K562 (cell line): ENCODE measurements around the gene TXNRD2. TPM values are rescaled to one million over a fixed set of nuclear protein-coding genes. Genes with fewer than 3 reads are reported as not detected.

Experiments
- ATF7 ChIP-seq: fragments of 450-650 bp; IDR thresholded peaks from 2 replicates; pipeline ENCODE4 v1.7.1; 2014; ENCODE audit warnings: mild to moderate bottlenecking, moderate library complexity
- HDGF ChIP-seq: fragments of 450-650 bp; IDR thresholded peaks from 2 replicates; pipeline ENCODE4 v1.6.1; 2016
- KDM5B ChIP-seq: fragments of 200-600 bp; sonication (generic); IDR thresholded peaks from 2 replicates; pipeline ENCODE4 v1.6.1; 2012; ENCODE audit warnings: low read depth, mild to moderate bottlenecking, moderate library complexity, low read length, control low read depth, inconsistent platforms; ENCODE audit not compliant: insufficient replicate concordance
- KLF6 ChIP-seq: fragments of 250-450 bp; sonication (Bioruptor Pico); IDR thresholded peaks from 2 replicates; pipeline ENCODE4 v1.4.0; 2020; ENCODE audit warnings: mild to moderate bottlenecking, moderate library complexity, borderline replicate concordance
- MGA ChIP-seq: fragments of 450-650 bp; IDR thresholded peaks from 2 replicates; pipeline ENCODE4 v1.6.1; 2016; ENCODE audit warnings: mild to moderate bottlenecking, moderate library complexity
- ZKSCAN8 ChIP-seq: fragments of 200-800 bp; sonication (Bioruptor generic); IDR thresholded peaks from 2 replicates; pipeline ENCODE4 v1.6.1; 2016; ENCODE audit warnings: missing genetic modification characterization, missing compliant biosample characterization
- polyA plus RNA-seq, 8 experiments: library from polyadenylated mRNA; depleted of rRNA in 4 of 8; stranded (reverse) in 5 of 8; unstranded in 3 of 8; fragments of >200 nt; fragmentation: Nextera tagmentation in 2 of 8; fragmentation: Illumina TruSeq in 1 of 8; extraction: Ambion mirVana in 2 of 8; extraction: Trizol in 1 of 8; gene quantifications; 2 replicates each; pipeline versions ENCODE4 v1.2.1 to v1.2.3, GENCODE V29; 2011 to 2014; ENCODE audit warnings: inconsistent platforms in 1 of 8, missing spikeins in 1 of 8
- total RNA-seq, 7 experiments: library from RNA; depleted of rRNA in 6 of 7; stranded (reverse); fragments of >200 nt in 6 of 7; fragmentation: Illumina TruSeq in 2 of 7; extraction: Trizol in 2 of 7; gene quantifications; 2 replicates each; pipeline versions ENCODE4 v1.2.1 to v1.2.3, GENCODE V29; 2011 to 2021; ENCODE audit warnings: low replicate concordance in 1 of 7
- TF ChIP-seq, protein P1 (sequence below): sonication (generic); formaldehyde crosslinking; IDR thresholded peaks from 2 replicates; pipeline ENCODE4 v1.8.0; 2023; ENCODE audit warnings: missing genetic modification reagents, mild to moderate bottlenecking, borderline replicate concordance

The TXNRD2 gene
- total and polyA plus RNA-seq, 9 of the 15 experiments (the other 6 are each of a cell fraction or from before 2014, with no cell fraction given) = 3.3 to 80.2 (median 49.4) TPM

DNA sequence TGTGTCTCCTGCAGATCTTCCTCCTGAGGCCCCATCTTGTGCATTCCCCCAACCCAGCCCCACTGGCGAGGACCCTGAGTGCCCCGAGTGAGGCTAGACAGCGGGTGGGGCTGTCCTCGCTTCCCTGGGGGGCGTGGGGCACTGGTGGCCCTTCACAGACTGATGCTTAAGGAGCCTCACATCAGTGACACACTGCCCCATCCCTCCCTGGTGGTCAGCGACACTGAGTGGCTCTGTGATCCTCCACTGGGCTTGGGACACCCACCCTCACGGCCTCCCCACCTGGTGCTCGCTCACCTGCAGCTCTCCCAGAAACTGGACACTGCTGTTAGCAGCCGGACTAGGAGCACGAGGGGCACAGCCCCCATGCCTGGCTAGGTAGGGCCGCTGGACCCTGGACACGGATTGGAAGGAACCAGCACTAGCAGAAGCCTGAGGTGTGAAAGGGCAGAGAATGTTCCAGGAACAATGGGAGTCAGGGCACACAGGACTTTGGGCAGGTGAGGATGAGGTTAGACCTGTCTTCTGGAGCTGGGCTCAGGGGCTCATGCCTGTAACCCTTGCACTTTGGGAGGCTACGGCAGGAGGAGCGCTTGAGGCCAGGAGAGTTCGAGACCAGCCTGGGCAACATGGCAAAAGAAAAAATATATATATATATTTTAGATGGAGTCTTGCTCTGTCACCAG lies 23.2 kb upstream of the TXNRD2 start (continued):
- TF ChIP-seq MGA = no peak
- TF ChIP-seq KDM5B = peak; percentile 21
- TF ChIP-seq KLF6 (CRISPR knock-in tag) = no peak
- no peak for TF ChIP-seq ZKSCAN8 (CRISPR knock-in tag)
- TF ChIP-seq ATF7 = no peak
- 0 out of 2 replicates have a peak, but pooled peaks have one; percentile 42 for TF ChIP-seq HDGF
- TF ChIP-seq, protein P1, sequence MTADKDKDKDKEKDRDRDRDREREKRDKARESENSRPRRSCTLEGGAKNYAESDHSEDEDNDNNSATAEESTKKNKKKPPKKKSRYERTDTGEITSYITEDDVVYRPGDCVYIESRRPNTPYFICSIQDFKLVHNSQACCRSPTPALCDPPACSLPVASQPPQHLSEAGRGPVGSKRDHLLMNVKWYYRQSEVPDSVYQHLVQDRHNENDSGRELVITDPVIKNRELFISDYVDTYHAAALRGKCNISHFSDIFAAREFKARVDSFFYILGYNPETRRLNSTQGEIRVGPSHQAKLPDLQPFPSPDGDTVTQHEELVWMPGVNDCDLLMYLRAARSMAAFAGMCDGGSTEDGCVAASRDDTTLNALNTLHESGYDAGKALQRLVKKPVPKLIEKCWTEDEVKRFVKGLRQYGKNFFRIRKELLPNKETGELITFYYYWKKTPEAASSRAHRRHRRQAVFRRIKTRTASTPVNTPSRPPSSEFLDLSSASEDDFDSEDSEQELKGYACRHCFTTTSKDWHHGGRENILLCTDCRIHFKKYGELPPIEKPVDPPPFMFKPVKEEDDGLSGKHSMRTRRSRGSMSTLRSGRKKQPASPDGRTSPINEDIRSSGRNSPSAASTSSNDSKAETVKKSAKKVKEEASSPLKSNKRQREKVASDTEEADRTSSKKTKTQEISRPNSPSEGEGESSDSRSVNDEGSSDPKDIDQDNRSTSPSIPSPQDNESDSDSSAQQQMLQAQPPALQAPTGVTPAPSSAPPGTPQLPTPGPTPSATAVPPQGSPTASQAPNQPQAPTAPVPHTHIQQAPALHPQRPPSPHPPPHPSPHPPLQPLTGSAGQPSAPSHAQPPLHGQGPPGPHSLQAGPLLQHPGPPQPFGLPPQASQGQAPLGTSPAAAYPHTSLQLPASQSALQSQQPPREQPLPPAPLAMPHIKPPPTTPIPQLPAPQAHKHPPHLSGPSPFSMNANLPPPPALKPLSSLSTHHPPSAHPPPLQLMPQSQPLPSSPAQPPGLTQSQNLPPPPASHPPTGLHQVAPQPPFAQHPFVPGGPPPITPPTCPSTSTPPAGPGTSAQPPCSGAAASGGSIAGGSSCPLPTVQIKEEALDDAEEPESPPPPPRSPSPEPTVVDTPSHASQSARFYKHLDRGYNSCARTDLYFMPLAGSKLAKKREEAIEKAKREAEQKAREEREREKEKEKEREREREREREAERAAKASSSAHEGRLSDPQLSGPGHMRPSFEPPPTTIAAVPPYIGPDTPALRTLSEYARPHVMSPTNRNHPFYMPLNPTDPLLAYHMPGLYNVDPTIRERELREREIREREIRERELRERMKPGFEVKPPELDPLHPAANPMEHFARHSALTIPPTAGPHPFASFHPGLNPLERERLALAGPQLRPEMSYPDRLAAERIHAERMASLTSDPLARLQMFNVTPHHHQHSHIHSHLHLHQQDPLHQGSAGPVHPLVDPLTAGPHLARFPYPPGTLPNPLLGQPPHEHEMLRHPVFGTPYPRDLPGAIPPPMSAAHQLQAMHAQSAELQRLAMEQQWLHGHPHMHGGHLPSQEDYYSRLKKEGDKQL (CRISPR knock-in tag) = no peak
